Measurements from ENCODE around the gene ANK3.

Gene ANK3

DNA sequence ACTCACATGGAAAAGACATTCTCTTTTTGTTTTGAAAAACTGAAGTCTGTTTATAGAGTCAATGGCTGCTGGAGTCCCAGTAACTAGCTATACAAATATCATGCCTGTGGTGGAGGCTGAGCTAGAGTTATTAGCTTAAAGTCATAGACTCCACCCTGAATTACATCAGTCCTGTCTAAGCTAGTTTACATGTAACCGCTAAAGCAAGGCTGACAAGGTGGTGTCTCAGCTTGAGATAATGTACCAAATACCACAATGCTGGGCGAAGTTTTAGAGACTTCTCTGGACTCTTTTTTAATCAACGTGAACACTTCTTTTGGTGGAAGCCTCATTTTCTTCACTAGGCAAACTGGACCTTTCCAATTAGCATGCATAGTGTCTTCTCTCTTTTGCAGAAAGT, 219.4 kb downstream of the ANK3 start:
- DNase-seq = no peak

DNA sequence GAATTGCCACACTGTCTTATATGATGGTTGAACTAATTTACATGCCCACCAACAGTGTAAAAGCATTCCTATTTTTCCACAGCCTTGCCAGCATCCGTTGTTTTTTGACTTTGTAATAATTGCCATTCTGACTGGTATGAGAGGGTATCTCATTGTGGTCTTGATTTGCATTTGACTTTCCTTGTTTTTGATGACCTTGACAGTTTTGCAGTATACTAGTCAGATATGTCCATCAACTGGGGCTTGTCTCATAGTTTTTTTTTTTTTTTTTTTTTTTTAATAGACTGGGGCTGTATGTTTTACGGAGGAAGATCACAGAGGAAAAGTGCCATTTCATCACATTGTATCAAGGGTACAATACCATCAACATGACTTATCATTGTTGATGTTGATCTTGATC, 220.6 kb downstream of the ANK3 start:
- DNase-seq = no peak

DNA sequence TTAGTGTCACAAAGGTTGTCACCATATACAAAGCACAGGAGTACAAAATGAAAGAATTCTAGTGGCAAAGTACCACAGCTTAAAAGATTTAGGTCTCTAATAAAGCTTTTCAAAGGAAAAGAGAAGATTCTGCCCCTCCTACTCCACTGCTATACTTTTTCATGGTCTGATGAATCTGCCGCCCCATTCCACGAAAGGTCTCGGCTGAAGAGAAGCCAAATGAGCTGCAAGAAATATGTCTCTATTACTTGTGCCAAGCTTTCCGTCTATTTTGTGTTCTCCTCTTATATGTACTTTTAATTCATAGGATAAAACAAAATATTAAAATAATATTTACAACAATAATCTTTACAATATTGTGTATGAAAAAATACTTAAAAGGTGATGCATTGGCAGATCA, 222.6 kb downstream of the ANK3 start:
- DNase-seq = no peak

DNA sequence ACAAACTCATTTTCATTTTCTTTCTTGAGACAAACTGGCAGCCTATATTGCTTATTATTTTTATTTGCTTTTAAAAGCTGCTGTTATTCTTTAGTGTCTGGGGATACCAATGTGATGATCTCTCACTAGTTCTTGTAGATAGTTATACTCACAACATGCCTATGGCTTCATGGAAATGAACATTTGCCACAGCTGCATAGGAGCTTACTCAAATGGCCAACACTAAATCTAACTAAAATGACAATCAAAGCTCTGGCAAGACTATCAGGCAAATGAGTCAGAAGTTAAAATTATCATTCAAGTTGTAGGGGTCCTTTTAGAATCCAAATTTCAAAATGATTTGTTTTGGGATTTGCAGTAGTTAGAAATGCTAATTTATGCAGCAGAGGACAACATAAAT, 225.9 kb downstream of the ANK3 start:
- DNase-seq = no peak

DNA sequence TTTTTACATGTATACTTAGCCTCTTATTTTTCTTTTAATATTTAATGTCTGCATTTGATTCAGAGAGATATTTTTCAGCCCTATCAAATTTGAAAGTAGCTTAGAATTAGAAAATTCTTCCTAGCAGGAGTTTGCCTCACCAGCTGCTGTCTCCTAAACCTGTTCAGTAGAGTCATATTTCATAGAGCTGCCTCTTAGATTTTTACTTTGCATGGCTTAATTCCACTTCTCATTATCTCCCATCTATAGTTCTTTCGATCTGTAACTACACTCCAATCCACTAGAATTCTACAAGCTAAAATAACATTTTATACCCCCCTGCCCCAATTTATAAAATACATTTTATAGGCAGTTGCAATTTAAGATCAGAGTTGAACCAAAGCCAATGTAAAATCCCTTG, 227.0 kb downstream of the ANK3 start:
- DNase-seq = no peak

DNA sequence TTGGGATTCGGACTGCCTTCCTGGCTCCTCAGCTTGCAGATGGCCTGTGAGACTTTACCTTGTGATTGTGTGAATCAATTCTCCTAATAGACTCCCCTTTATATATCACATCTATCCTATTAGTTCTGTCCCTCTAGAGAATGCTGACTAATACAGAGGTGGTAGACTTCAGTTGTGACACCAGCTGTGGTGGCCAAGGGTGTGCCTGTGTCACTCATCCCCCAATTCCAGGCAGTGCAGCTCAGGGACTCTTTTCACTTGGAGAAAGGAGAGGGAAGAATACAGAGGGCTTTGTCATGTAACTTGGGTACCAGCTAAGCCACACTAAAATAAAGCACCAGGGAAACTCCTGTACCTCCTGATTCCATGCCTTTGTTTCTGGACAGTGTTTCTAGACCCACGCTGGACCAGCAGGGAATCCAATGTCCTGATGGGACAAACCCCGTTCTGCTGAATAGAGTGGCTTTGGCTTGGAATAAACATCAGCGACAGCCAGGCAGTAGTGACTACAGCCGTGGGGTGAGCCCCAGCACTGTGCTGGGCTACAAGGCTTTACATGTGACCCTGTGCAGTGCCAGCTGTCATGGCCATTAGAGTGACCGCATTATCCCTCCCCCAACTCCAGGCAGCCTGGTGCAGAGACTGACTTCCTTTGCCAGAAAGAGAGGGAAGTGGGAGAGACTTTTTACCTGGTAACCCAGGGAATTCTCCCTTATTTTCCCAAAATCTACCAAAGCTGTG, 233.6 kb downstream of the ANK3 start:
- peak in 1 of 2 donors; percentile 39 for DNase-seq

DNA sequence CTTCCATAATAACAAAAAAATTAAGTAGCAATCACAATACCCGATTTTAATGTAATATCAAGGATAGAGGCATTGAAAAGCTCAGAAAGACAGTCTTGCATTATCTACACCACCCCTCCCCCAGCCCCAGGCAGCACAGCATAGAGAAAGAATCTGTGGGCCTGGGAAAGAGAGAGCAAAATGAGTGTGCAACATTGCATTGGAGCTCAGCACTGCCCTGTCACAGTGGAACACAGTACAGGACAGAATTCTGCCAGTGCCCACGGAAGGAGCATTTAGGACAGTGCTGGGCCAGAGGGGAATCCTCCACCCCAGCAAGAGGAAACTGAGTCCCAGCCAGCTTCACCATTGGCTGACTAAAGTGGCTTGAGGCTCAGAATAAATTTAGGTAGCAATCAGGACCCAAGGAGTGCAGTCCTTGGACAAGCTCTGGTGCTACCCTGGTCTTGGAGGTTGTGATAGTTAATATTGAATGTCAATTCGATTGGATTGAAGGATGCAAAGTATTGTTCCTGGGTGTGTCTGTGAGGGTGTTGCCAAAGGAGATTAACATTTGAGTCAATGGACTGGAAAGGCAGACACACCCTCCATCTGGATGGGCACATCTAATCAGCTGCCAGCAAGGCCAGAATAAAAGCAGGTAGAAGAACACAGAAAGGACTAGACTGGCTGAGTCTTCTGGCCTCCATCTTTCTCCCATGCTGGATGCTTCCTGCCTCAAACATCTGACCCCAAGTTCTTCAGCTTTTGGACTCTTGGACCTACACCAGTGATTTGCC, 234.4 kb downstream of the ANK3 start:
- no peak for DNase-seq

DNA sequence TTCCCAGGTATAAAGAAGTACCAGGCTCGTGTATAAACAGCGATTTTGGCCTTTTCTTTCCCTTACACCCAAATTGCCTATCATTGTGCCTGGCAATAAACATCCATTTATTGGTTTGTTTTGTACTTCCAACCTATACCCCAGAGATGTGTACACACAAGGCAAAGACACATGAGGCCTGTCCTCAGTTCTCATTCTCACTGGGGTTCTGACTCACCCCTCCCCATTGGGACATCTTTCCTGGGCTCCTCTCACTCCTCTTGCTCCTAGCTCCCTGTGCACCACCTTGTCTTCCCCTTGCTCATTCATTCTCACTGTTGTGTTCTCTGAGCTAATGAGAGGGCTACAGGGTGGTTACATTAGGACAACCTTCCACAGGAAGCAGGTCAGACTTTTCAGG, 240.7 kb downstream of the ANK3 start:
- DNase-seq = no peak

DNA sequence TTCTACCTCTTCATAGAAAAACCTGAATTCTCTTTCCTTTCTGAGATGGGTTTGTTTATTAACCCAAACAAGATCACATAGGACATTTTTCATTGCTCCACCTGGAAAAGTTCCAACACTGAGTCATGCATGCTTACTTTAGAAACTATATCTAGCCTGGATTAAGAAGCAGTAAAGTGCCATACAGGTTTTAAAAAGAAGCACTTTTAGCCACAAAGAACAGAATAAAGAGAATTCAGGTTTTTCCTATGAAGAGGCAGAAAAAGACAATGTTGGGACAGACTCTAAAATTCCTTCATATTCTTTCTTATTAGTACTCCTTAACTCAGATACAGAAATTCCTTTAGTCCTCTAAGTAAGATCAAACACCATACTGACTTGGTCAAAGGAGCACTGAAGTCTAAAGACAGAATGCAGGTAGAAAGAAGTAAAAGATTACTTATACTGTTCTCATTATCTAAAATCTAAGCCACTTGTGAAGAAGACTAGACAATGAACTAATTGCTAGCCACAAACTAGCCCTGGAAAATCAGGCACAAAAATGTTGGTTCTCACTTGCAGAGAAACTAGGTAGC, 241.3 kb downstream of the ANK3 start:
- no peak for DNase-seq

DNA sequence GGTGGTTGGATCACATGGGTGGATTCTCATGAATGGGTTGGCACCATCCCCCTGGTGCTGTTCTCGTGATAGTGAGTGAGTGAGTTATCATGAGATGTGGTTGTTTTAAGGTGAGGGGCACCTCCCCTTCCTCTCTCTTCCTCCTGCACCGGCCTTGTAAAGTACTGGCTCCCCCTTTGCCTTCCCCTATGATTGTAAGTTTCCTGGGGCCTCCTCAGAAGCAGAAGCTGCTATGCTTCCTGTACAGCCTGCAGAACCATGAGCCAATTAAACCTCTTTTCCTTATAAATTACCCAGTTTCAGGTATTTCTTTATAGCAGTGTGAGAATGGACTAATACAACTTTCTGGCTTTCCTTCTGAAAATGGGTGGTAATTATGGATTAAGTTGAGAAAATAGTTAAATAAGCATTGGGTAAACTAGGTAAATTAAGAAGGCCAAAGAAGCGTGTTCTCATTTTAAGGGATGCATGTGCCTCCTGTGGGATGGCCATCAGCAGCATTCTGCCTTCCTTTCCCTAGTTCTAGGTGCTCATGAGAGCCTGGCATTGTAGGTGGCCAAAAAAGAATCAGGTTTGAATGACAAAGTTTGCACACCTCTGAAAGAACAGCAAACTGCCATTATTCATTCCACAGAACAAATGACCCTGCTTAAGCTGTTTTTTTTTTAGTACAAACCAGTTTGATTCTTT, 242.0 kb downstream of the ANK3 start:
- no peak for DNase-seq

DNA sequence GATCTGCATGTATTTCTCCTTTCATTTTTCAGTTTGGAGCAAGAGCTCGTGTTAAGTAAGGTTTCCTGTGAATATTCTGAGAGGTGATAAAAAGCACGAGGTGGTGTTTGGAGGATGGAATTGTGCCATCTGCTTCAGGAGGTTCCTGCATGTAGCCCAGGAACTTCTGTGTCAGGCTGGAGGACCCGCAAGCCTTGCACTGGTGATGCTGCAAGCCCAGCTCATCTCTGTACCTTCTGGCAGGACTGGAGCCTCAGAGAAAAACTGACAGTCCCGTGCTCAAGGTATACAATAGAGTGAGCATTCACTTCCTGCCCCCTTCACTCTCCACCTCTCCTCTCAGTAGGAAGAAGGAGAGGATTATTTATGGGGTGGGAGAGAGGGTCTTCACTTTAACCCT, 242.7 kb downstream of the ANK3 start:
- DNase-seq = no peak

DNA sequence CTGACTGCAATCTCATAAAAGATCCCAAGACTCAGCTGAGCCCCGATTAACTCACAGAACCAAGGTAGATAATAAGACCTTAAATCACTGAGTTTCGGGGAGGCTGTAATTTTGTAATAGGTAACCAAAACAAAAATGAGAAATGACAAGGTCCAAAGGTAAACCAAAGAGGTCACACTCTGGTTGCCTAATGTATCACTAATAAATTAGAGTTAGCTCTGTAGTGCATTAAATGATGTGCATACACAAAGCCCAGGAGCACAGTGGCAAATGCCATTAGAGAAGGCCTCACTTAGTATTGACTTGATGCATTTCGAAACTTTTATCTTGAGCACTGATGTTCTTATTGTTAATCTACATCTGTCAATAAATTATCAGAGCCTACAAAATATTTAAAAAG, 245.6 kb downstream of the ANK3 start:
- DNase-seq = no peak

DNA sequence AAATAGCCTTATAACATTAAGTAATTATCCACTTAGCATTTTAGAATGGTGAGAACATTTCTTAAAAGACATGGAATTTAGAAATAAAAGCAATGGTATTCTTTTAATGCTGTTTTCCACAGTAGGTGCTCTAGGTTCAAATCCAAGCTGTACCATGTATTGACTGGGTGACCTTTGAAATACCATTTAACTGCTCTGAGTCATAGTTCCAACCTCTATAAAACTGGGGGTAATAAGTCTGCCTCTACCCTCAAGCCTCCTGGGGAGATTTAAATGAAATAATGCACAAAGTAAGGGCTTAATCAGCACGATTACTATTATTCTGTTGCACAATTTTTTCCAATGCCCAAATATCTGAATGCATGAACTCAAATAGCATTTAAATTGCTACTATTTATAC, 246.9 kb downstream of the ANK3 start:
- no peak for DNase-seq

DNA sequence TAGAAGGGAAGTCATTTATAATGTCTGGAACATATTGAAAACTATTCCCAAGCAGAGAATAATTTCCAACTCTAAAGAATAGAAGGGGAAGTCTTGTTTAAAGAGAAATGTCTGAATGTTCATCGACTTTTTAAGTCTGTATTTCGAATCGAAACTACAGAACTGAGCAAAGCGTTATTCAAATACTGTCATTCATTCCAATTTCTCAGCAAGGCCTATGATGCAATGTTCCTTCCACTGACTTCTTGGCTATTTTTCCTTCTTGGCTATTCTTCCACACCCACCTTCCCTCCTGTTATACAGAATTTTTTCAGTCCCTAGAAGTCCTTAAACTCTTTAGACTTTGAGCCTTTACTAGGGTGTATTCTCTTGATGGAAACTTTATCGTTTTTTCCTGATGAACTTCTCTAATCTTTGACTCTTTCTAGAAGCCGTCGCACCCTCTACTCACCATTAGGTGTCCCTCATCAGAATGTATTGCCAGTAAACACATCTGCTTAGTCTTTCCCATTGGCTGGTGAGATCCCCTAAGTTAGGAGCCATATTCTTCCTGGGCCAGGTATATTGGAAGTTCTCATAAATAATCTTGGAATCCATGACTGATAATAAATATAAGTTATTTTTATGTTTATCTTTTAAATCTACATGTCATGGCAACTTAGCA, 247.6 kb downstream of the ANK3 start:
- no peak for DNase-seq

DNA sequence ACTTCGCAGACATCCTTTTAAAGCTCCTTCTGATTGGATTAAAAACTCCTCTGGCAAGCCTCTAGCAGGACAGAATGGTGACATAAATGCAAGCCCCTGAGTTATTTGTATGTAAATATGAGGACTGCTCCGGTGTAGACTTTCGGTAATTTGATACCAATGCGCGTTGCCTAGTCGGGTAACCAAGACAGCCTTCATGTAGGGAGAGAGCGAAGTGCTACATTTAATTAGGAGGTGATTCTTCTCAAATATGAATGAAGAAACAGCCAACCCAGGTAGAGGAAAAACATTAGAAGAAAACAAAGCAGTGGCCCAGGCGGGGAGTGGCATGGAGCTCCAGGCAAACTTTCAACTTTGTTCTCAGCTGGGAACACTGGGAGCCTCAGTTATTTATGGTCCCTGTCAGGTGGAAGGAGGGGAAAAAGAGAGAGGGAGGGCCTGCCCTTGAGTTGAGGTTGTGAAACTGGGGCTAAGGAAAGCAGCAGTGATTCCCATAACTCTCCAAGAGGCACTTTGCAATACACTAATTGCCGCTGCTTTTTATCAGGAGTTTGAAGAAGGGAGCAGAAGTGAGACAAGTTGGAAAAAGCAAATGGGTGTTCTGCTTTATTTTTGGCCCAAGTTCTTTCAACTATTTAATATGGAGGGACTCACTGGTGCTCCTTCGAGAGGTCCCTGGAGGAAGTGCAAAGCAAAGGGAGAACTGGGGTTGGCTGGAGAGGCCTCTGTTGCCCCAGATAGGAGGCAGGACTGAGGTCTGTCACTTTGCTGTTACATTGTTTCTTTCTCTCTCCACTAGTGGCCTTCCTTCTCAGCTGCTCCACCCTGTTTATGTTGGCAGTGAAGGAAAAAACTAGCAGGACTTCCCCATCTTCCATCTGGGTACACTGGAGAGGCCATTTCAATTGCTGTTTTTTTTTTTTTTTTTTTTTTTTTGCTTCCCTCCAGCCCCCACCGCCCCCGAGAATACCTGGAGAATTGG, 248.7 kb downstream of the ANK3 start:
- DNase-seq = no peak

DNA sequence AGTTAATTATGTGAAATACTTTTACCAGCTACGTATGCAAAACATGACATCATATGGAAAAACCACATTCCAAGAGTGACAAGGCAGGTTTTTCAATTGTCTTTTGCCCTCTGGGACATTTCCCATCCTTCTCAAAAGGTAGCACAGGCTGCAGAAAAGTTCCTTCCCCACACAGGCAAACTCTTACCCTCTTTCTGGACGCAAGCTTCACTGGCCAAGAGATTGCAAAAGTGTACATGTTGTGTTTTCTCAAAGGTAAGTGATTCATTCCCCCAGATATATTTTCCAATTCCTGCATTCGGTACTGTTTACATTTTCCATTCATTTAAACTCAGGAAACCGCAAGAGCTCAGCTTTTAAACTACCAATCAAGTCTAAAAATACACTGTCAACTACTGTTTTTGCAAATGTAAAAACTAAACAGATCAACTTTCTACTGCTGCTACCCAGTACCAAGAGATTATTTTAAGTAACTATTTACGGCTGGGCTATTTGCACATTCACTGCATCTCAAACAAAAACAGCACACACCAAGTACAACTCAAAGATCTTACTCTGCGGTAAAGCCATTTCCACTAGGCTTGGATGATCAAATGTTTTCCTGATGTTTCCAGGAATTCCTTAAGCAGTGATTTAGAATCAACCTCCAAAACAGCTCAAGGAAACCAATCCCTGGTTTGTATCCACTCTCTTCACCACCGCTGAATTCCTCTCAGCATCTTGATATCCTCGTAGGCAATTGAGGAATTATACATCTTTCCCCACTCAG, 249.7 kb downstream of the ANK3 start:
- no peak for DNase-seq

DNA sequence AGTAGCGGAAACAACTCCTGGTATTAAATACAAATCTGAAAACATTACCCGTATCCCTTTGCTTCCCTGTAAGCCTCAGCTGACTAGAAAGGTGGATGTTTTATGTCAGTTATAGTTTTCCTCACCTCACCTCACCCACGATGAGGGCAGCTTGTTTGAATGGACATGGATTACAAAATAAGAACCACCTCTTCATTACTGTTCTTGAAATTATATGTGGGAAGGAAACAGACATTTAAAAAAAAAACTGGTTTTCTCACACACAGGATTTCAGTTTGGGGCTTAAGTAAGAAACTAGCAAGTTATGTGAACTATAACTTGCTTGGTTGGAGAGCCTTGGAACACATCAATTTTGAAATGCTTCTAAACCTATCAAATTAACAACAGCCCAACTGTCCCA, 250.4 kb downstream of the ANK3 start:
- DNase-seq = no peak

DNA sequence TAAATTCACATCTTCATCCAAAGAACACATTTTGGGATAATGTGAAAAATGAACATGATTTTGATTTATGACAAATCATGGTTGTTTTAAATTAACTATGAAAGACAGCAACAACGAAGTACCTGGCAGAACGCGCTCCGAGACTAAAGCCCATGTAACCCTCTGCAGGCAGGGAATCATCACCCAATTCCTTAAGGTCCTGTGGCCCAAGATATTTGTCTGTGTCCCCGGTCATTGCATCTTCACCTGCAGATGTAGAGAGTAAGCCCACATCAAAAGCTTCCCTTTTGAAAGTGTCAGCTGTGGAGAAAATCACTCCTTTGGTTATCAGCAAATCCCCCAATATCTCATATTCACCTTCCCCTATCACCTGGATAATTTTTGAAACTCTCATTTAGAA, 250.8 kb downstream of the ANK3 start:
- no peak for DNase-seq

DNA sequence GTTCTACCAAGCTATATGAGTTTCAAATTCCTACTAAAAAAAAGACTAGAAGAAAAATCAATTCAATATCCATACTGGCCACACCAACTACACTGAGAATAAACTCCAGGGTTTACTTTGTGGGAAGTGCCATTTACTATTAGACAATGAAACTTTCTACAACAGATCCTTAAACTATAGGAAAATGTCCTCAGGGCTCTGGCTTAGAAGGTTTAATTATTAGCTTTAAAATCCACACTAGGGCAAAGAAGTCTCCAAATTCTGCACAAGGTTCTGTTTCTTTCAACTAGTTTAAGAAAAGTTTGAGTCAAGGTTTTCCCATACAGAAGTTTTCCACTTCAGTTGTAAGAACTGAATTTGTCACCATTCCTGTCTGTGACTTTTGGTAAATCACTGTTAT, 251.6 kb downstream of the ANK3 start:
- no peak for DNase-seq

DNA sequence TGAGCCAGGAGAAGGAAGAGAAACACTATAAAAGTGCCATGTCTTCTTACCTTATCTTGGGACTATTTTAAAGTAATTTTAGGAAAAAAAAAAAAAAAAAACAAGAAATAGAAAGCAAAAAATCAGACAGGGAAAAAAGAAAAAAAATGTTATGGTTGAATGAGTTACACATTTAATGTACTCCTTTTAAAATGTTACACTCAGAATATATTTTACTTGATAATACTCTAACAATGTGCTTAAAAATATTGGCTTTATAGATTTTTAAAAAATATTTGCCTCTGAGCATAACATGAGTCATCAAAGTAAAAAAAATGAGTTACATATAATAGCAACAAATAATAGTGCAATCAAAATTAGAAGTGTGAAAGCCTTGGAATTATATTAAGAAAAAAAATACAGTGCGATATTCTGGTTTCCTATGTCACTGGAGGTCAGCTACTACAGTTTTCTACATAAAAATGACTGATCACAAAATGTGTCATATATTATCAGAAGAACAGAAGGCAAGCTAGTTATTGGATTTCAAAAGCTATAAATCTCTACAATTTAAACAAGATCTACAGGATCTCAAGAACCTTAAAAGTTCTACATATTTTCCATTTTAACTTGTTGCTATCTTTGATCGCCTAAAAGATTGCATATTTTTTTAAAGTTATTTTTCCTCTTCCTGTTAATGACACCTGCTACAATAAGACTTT, 252.2 kb downstream of the ANK3 start:
- DNase-seq = no peak

Data from hippocampal formation (tissue), 2 donors.